Right renal pelvis (tissue), 4 donors: ENCODE data around the gene TMEM86A. TPM values are rescaled to one million over a fixed set of nuclear protein-coding genes. Genes with fewer than 3 reads are reported as not detected.

Experiments used
- DNase-seq, 4 donors: peaks; one replicate each; pipeline ENCODE4 v3.0.0-alpha.2; 2013; ENCODE audit warnings: low read depth in 4 of 4, low spot score in 3 of 4, missing footprints in 1 of 4
- polyA plus RNA-seq, 4 donors: library from polyadenylated mRNA; unstranded; fragments of 120-200 nt; gene quantifications; one replicate each; pipeline ENCODE4 v1.2.1, GENCODE V29; 2013; ENCODE audit not compliant: insufficient read length in 4 of 4

The TMEM86A gene
- polyA plus RNA-seq, 4 donors: 8.3 to 9.9 (median 9.1) TPM

DNA sequence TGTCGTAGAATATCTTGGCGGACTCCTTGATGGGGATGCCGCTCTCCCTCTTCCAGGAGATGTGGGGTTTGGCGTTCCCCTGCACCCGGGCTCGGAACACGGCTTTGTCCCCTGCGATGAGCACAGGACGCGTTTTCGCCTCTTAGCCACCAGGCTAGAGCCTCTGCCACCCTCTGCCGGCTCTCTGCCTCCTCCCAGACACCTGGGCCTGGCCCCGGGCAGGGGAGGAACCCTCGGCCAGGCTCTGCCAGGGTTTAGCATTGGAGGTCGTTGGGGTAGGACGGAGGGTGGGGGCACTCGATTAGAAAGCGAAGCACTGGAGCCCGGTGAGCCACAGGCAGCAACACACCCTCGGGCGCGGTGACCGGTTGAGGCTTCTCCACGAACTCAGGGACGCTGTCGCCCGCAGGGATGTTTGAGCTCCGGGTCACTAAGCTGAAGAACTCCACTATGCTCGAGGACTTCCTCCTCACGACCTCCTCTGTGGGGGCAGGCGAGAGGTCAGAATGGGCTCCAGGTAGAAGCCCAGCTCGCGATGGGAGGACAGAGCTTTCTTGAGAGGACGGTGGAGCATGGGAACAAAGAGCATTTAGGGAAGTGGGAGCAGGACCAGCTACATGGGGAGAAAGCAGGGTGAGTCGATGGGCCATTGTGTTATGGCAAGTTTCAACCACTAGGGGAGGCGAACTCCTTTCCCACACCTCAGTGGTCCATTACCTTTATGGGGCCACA, 23.1 kb downstream of the TMEM86A start:
- DNase-seq: peak in 2 of 4 donors; percentile 27 to 38

DNA sequence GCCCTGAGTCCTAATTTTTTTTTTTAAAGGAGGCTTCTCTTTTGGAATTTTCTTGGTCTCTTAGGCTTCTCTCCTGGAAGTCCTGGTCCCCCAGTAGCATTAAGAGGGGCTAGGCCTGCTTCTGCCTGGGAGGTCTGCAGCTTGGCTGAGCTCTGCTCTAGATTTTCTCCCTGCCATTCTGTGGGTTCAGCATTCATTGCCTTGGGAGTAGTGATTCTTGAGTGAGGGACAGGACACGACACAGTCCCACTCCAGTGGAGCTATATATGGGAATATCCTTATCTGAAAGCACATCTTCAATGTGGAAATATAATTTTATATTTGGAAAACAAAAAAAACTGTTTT, 23.7 kb downstream of the TMEM86A start:
- no peak for DNase-seq

DNA sequence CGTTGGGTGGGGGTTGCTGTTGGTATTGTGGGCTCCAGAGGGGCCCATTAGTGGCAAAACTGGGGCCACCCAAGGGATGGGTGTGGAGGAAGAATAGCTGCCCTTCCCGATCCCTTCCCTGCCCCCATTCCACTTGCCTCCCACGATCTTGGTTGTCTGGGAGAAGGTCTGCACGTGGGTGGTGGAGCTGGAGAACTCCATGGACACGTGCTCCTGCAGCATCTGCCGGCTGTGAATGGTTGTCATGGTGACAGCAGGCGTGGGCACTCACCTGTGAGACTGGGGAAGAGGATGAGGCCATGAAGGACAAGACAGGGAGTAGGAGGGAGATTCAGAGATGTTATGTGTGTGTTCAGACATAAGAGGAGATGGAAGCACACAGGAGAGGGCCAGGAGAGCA, 25.4 kb downstream of the TMEM86A start:
- no peak for DNase-seq

DNA sequence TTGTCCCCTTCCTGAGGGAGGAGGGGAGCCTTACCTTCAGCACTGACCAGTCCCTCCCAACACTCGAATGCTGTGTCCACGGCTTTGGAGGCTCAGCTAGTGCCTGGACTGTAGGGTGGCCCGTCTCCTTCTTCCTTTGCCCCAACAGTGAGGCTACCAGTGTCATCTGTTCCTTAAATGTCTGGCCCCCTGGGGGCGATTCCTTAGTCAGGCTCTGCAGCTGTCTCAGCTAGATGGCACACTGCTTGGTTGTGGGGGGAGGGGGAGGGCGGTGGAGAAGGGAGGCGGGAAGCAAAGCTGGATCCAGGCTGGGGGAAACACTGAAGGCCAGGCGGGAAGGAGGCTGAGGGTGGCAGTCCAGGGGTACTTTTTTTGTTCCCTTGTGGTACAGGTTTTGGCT, 27.5 kb downstream of the TMEM86A start, which contains the start of gene IGSF22:
Gene IGSF22, minus strand, starts transcription at position 149 of the 400 bp plus-strand sequence. CDS start 1,952 bp downstream, outside the sequence.
- no peak for DNase-seq

DNA sequence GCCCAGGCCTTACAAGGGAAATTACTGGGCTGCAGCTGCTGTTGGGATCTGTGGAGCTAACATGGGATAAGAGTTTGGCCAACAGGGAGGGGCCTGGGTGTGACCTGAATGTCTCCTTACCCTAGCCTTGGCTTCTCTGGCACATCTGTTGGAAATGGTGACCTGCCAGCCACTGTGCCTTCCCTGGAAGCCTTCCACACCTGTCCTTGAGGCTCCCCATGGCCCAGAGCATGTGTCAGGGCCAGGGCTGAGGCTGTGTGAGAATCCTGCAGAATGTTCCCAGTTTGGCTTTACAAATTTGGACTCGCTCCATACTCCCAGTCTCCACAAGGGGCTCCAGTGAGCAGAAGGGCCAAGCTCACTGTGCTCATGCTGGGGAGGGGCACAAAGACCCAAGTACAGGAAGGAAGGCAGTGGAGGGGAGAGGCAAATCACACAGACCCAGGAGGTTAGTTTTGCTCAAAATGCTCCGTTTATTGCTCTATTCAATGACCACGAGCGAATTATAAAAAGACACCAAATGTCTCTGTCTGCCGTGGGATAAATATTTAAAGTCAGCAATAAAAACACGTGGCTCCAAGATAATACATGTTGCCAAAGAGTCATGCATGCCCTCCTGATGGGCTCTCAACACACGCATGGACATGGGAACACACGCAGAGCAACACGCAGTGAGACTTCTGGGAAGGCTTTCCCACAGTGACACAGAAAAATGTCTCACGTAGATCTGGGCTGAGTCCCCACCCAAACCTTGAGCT, 29.1 kb downstream of the TMEM86A start:
- DNase-seq: peak in 2 of 4 donors; percentile 16 to 25

DNA sequence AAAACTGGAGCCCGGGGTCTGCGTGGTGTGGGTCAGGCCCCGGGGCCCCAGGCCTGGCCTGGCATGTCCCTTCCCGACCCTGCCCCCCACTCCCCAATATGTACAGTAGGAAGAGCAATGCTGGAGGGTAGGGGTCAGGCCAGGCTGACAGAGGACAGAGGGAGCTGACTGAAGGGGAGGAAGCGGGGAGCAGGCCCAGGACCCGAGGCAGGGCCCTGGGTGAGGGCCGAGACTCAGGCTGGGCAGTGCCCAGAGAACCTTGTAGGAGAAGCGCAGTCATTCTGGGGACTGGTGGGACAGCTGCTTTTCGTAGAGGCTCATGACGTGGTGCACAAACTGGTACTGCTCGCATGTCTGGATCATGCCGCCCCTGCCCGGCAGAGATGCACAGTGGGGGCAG, 30.1 kb downstream of the TMEM86A start:
- DNase-seq: no peak

DNA sequence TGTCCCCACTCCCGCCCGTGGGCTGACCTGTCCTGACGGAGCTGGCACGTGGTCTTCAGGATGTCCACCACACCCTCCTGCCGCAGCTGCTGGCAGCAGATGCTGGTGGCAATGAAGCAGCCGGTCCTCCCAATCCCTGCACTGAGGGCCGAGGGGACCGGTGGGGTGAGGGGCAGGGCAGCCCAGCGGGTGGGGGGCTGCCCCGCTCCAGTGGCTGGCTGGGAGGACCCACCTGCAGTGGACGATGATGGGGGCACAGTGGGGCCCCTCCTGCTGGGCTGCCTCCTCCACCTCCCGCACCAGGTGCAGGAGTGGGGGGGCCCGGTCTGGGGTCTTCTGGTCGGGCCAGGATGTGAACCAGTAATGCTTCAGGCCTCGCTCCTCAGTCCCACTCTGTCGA, 30.8 kb downstream of the TMEM86A start:
- no peak for DNase-seq

DNA sequence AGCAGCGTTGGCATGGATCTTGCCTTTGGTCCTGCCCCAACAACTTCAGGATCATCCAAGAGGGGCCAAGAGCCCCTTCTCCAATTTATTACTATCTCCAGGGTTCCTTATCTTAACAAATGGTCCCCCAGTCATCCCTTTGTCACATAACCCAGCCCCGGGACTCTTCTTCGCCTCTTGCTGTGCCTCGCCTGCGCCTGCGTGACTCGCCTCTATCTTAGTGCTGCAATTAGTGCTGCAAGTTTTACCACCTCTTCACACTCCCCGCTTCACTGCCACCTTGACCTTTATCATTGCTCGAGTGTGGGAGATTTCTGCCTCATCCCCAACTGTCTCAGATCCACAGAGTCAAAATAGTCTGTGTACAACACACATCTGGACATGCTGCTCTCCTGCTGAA, 31.4 kb downstream of the TMEM86A start:
- DNase-seq: no peak

DNA sequence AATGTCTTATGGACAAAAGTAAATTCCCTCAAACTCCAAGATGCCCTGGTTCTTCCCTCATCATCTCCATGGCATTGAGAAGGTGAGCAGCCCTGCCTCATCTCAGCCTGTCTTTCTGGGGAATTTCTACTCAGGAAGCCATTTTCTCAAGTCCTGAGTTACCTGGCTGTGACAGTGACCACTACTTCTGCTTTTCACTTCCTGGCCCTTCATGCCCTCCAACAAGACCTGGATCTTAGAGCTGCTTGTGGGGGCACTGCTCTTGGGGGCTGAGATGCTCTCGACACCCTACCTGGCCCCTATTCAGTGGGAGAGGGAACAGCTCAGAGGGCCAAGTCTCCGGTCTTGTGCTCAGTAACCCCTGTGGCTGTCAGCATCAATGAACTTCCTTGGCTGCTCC, 32.9 kb downstream of the TMEM86A start:
- no peak for DNase-seq

DNA sequence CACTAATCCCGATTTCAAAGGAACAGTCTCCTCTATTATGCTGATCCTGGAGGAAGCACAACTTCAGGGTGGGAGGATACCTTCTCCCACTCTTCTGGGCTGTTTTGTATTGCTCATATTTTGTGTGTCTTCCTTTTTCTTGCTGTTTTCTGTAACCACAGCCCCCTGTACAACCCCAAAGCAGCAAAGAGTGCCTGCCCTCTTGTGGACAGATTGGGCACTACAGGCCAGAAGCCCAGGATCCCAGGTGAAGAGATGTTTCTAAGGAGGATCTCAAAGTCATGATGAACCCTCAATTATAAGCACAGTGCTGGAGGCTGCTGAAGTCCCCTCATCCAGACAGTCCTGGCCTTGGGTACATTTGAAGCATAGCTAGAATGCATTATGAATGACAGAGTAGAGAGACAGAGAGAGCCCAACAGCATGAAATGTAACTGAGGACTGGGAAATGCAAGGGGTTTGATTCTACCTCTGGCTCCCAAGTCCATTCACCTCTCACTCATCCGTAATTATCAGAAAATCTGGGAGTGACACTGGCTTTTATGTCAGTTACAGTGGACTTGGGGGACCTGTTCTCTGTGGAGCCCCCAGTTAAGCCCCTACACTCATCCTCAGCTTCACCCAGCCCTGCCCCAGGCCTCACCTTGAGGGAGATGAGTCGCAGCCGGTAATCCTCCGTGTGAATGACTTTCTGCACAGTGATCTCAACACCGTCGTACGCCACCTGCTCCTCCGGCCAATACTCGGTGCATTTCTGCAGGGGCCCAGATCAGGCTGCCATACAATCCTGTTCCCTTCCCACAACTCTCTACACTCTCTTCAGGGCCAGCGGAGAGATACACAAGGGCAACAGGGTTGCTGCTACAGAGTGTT, 33.6 kb downstream of the TMEM86A start:
- peak; percentile 19 to 41 (median 38) for DNase-seq

DNA sequence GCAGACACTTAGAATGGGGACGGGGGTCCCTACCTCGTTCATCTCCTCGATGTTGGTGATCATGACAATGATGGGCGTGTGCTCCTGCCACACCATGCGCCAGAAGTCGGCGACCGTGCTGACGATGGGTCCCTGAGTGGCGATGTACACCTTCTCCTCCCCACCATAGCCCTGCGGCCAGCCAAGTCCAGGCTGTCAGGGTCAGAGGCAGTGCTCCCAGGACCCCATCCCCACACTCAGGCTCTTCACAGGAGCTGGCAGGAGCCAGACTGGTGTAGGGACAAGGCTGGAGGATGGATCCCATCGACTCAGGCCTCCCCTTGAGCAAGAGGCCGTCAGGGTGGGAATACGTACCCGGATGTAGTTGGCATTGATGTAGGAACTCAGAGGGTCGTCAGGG, 34.6 kb downstream of the TMEM86A start:
- no peak for DNase-seq

DNA sequence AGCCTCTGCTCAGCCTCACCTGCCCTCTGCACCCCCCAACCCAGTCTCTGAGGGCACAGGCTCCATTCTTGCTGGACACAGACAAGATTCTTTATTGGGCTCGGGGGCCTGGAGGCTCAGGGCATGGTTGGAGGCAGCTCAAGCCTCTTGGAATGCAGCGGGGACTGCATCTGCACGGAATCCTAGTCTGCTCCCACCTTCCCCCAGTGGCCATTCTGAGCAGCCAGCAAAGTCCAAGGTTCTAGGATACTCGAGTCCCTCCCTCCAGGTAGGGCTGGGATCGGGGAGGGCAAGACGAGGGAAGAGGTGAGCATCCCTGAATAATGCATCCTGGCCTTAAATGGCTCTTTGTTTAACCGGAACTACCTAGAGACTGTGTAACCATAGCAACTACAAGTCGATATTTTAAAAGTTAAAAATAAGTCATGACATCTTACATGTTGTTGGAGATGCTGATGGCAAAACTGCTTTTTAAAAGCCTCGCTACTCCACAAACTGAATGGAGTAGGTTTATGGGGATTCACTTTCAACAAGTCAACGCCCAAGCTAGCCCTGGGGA, 38.1 kb downstream of the TMEM86A start:
- DNase-seq: no peak

DNA sequence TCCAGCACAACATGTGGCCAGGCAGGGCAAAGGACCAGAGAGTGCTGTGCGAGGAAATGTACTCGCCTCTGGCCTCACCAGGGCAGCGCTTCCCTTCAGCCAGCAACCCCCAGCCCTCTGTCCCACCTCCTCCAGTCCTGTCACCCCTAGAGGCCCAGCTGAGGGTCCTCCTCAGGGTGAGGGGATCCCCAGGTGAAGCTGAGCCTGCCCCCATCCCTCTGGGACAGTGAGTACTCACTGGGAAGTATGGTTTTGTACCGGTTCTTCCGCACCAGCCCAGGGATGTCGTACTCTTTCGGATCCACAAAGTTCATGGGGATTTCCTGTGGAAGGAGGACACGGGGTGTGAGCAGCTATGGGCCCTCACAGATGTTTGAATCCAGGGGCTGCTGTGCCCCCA, 39.1 kb downstream of the TMEM86A start:
- DNase-seq: no peak

DNA sequence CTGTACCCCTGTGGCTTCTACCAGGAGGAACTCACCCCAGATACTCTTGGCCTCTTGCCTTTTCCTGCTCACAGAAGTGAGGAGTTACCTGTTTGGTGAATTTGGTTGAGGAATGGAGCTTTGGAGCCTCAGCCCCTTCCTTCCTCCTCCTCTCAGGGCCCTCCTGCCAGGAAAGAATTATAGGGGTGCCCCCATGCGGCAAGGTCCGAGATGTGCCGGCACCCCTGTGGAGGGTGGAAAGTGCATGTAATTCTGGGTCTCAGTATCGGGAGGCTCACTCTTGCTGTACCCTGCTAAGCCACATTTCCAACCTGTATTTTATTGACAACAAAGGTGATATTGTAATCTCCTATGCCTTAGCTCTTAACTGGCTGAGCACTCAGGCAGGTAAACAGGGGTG, 41.1 kb downstream of the TMEM86A start:
- DNase-seq: no peak

DNA sequence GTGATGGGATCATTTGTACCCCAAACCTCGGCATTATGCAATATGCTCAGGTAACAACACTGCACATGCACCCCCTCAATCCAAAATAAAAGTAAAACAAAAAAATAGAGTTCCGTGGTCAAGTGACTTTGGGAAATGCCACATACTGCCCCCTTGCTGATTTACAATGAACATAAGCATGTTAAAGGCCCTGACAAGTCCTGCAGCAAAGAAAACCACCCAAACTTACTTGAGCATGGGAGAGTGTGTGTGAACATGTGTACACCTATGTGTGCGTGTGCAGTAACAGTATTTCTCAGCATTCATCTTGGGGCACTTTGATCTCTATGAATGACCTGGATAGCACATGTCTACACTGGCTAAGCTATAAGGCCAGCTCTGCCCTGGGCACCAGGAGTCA, 43.2 kb downstream of the TMEM86A start:
- DNase-seq: no peak

DNA sequence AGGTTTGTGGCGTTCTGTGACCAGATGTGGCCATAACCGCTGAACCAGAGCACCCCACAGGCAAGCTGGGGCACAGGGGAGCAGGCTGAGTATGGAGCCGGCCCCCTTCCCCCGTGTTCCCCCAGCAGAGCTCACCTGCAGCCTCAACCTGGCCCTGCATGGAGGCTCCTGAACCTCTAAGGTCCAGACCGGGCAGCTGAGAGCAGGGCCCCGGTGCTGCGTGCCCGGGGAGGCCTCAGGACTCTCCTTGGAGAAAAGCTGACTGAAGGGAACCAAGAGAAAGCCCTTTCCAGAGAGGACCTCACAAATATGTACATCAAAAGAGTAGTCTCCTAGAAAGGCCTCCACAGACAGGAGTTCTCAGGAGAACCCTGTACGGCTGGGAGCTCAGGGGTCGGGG, 44.8 kb downstream of the TMEM86A start:
- DNase-seq: no peak

DNA sequence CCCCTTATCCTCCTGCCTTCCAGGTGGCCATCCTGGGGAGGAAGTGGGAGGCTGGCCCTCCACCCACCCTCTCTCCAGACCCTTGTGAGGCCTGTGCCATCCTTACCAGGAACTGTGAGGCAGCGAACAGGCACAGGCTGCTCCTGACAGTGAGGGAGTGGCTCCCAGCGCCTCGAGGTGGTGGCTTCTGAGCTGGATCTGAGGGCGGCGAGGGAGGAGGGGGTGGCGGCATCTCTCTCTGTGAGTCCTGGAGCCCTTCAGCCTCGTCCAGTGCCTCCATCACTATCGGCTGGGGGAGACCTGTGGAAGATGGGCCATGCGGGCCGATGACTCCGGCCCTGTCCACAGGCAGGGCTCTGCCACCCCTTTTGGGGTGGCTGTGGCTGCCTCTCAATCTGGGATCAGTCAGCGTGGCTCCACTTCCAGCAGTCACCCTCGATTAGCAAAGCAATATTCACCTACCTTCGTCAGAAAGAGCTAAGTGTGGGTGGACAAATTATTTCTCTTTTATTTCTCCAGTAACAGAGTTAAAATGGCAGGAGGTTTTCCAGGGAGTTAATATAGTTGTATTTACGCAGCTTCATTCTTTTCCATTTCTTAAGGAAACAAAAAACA, 45.4 kb downstream of the TMEM86A start:
- DNase-seq: no peak

DNA sequence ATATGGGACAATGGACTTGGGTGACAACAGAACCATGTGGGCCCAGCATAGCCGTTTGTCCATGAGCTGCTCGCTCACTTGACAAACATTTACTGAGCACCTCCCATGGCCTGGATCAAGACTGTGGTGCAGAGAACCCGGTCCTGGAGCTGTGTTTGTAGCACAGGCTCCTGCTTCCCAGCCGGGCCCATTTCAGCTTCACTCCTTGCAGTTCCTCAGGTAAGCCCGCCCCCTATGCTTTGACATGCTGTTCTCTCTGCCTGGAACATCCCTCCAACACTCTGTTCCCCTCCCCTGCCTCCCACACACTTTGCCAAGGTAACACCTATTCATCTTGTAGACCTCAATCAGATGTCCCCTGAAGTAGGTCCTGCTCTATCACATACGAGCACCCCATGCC, 46.7 kb downstream of the TMEM86A start:
- DNase-seq: no peak

DNA sequence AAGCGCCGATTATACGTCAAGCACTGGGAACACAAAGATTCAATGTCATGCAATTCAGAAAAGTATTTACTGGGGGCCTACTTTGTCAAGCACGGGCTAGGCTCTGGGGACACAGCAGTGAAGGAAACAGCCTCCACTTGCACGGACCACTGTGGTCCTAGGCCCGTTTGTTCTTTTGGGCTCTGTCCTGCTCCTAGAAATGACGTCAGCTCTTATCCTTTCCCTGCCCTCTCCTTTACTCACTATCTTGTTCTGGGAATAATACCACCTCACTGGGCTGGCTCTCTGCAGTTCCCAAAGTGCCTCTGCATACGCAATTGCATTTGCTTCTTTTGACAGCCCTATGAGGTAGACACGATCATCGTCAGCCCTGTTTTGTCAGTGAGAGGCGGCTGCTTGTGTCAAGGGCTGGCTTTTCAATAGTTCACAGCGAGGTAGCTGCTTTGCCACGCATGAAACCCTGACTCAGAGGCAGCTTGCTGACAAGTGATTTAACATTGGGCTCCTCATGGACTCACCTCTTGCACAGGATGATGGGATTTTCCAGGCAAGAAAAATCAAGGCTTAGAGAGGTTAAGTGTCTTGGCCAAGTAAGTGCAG, 50.3 kb downstream of the TMEM86A start:
- DNase-seq: no peak

DNA sequence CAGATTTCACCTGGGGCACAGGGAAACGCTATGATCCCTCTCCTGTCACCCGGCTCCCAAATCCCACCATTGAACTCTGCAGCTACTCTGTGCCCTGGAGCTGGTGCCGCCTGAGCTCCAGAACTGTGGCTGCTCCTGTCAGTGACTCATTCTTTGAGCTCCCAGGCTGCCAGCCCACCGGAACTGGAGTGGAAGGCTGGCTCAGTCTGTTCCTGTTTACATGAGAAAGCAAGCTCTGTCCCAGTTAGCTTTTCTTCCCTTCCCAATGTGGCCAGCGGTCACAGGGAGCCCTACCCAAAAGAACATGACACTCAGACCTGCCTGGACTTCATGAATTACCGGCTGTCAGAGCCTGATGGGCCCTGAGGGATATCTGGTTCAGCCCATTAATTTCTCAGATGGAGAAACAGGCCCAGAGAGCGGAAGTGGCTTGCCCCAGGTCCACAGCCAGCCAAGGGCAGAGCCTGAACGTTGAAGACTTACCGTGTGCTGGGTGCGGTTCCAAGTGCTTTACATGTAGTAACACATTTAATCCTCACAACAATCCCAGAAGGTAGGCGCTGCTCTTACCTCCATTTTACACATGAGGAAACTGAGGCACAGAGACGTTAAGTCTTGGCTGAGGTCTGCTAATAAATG, 51.2 kb downstream of the TMEM86A start:
- DNase-seq: no peak
